Measurements from ENCODE around the gene FCMR.

FCMR gene

DNA sequence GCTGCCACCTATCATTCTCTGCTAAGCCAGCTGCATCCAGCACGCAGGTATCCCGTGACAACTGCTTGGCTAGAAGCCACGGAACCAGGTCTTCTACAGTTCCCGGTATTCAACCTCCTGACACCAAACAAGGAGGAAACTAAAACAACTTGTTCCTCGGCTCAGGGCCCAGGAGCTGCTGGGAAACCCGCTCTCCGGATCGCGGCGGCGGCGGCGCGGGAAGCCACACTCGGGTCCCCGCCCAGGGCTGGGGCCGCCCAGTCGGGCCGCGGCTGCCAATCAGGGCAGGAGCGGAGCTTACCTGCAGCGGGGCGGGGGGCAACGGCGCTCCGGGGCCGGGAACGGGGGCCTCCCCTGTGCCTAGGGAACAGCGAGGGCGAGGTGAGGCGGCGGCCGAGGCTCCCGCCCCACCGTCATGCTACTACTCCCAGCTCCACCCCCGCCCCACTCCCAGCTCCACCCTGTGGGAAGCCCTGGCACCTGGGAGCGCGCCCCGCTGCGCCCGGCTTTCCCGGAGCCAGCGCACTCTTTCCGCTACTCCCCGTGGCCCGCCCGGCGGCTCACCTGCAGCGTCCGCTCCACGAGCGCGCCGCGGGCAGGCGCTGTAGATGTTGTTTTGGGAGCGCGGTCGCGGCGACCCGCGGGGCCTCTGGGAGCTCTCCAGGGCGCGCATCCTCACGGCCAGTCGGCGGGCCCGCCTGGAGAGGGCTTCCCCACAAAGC is 12.4 kb downstream of the FCMR start:
- Histone ChIP-seq H3F3A (ENCODE audit: insufficient read depth, low read length) (no peaks in the 10 kb centered on the region), H2AFZ (ENCODE audit: low read length) (no peak overlapping the region), H3K27me3 (ENCODE audit: insufficient read depth, low read length) (no peaks in the 10 kb centered on the region), H3K79me2 (ENCODE audit: insufficient read depth, low read length) (no peaks in the 10 kb centered on the region), H4K20me1 (ENCODE audit: insufficient read depth, low read length) (no peaks in the 10 kb centered on the region), H3K36me3 (ENCODE audit: insufficient read depth, low read length) (no peaks in the 10 kb centered on the region), H3K9ac (ENCODE audit: low read length) (no peak overlapping the region), H3K4me1 (ENCODE audit: insufficient read depth, low read length, severe bottlenecking) (peaks cover 14% of the 10 kb centered on the region), H3K27ac (ENCODE audit: low read depth, low read length, poor library complexity, severe bottlenecking) (no peak overlapping the region), H3K9me3 (ENCODE audit: low read length) (no peaks in the 10 kb centered on the region), H3K4me3 (ENCODE audit: low read depth, low read length, poor library complexity, severe bottlenecking) (peak overlapping the region; percentile 26), H3K9me2 (ENCODE audit: low read depth, low read length) (no peaks in the 10 kb centered on the region), H3K4me2 (ENCODE audit: low read length) (peak overlapping the region; percentile 39; the same call in 1 of the 2 replicates)
- TF ChIP-seq, protein P1, sequence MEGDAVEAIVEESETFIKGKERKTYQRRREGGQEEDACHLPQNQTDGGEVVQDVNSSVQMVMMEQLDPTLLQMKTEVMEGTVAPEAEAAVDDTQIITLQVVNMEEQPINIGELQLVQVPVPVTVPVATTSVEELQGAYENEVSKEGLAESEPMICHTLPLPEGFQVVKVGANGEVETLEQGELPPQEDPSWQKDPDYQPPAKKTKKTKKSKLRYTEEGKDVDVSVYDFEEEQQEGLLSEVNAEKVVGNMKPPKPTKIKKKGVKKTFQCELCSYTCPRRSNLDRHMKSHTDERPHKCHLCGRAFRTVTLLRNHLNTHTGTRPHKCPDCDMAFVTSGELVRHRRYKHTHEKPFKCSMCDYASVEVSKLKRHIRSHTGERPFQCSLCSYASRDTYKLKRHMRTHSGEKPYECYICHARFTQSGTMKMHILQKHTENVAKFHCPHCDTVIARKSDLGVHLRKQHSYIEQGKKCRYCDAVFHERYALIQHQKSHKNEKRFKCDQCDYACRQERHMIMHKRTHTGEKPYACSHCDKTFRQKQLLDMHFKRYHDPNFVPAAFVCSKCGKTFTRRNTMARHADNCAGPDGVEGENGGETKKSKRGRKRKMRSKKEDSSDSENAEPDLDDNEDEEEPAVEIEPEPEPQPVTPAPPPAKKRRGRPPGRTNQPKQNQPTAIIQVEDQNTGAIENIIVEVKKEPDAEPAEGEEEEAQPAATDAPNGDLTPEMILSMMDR (IDR thresholded peaks at IDR 0.05; ENCODE audit: low read length), result no peak
- TF ChIP-seq EZH2 (IDR thresholded peaks at IDR 0.05; ENCODE audit: borderline replicate concordance, low read length), result no peak

DNA sequence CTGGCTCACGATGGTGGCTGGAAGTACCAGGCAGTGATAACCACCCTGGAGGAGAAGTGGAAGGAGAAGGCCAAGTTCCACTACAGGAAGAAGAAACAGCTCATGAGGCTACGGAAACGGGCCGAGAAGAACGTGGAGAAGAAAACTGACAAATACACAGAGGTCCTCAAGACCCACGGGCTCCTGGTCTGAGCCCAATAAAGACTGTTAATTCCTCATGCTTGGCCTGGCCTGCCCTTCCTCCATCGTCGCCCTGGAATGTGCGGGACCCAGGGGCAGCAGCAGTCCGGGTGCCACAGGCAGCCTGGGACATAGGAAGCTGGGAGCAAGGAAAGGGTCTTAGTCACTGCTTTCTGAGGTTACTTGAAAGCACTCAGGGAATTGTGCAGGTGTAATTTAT is 13.7 kb downstream of the FCMR start:
- Histone ChIP-seq H4K20me1 (ENCODE audit: insufficient read depth, low read length) (no peaks in the 10 kb centered on the region), H3K79me2 (ENCODE audit: insufficient read depth, low read length) (no peaks in the 10 kb centered on the region), H3K9me2 (ENCODE audit: low read depth, low read length) (no peaks in the 10 kb centered on the region), H3F3A (ENCODE audit: insufficient read depth, low read length) (no peaks in the 10 kb centered on the region), H3K27ac (ENCODE audit: low read depth, low read length, poor library complexity, severe bottlenecking) (no peak overlapping the region), H3K4me3 (ENCODE audit: low read depth, low read length, poor library complexity, severe bottlenecking) (no peak overlapping the region), H3K27me3 (ENCODE audit: insufficient read depth, low read length) (no peaks in the 10 kb centered on the region), H3K4me2 (ENCODE audit: low read length) (no peak overlapping the region), H3K9ac (ENCODE audit: low read length) (no peak overlapping the region), H3K36me3 (ENCODE audit: insufficient read depth, low read length) (no peaks in the 10 kb centered on the region), H2AFZ (ENCODE audit: low read length) (no peak overlapping the region), H3K4me1 (ENCODE audit: insufficient read depth, low read length, severe bottlenecking) (peaks cover 14% of the 10 kb centered on the region), H3K9me3 (ENCODE audit: low read length) (no peaks in the 10 kb centered on the region)
- TF ChIP-seq, protein P1 (IDR thresholded peaks at IDR 0.05; ENCODE audit: low read length), result no peak
- no peak for TF ChIP-seq EZH2 (IDR thresholded peaks at IDR 0.05; ENCODE audit: borderline replicate concordance, low read length)

DNA sequence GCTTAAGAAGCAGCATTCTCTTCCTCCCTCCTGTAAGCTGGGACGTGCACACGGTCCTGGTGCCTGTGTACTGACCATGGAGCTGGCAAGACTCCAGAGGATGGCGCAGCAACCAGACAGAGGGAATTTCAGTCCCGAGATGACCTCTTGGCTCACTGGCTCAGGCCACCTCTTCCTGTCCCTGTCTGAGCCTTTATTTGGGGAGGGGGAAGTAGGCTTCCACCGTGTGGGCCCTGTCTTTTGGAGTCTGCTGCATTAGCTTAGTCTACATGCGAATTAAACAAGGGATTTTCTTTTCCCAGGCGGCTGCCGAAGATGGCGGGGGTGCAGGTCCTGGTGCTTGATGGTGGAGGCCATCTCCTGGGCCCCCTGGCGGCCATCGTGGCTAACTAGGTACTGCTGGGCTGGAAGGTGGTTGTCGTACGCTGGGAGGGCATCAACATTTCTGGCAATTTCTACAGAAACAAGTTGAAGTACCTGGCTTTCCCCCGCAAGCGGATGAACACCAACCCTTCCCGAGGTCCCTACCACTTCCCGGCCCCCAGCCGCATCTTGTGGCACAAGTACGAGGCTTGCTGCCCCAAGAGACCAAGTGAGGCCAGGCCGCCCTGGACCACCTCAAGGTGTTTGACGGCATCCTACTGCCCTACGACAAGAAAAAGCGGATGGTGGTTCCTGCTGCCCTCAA is 14.3 kb downstream of the FCMR start:
- H4K20me1 ChIP-seq (ENCODE audit: insufficient read depth, low read length), result no peaks in the 10 kb centered on the region
- H3K9ac ChIP-seq (ENCODE audit: low read length), result no peak overlapping the region
- H3K36me3 ChIP-seq (ENCODE audit: insufficient read depth, low read length), result no peaks in the 10 kb centered on the region
- no peak overlapping the region for H2AFZ ChIP-seq (ENCODE audit: low read length)
- H3K4me1 ChIP-seq (ENCODE audit: insufficient read depth, low read length, severe bottlenecking), result peaks cover 14% of the 10 kb centered on the region
- no peak overlapping the region for H3K4me2 ChIP-seq (ENCODE audit: low read length)
- no peaks in the 10 kb centered on the region for H3K9me2 ChIP-seq (ENCODE audit: low read depth, low read length)
- no peak overlapping the region for H3K27ac ChIP-seq (ENCODE audit: low read depth, low read length, poor library complexity, severe bottlenecking)
- H3K79me2 ChIP-seq (ENCODE audit: insufficient read depth, low read length), result no peaks in the 10 kb centered on the region
- H3K27me3 ChIP-seq (ENCODE audit: insufficient read depth, low read length), result no peaks in the 10 kb centered on the region
- no peaks in the 10 kb centered on the region for H3F3A ChIP-seq (ENCODE audit: insufficient read depth, low read length)
- H3K9me3 ChIP-seq (ENCODE audit: low read length), result no peaks in the 10 kb centered on the region
- H3K4me3 ChIP-seq (ENCODE audit: low read depth, low read length, poor library complexity, severe bottlenecking), result no peak overlapping the region
- no peak for TF ChIP-seq EZH2 (IDR thresholded peaks at IDR 0.05; ENCODE audit: borderline replicate concordance, low read length)
- TF ChIP-seq, protein P1 (IDR thresholded peaks at IDR 0.05; ENCODE audit: low read length), result peak; percentile 23; the same call in 1 of the 2 replicates

Measured in OCI-LY1 (cell line).